GM12801 (cell line): ENCODE data around the gene MEP1B.

Experiments used
- CTCF ChIP-seq: IDR thresholded peaks from one replicate; pipeline ENCODE4 v1.5.1; 2011; ENCODE audit warnings: control low read depth; ENCODE audit not compliant: insufficient read length; ENCODE audit errors: extremely low read depth

MEP1B gene

GRCh38 chr18:32259553-32259952 lies 69.7 kb downstream of the MEP1B start:
- TF ChIP-seq CTCF = no peak

GRCh38 chr18:32261003-32261402 lies 71.2 kb downstream of the MEP1B start:
- no peak for TF ChIP-seq CTCF

- TF ChIP-seq CTCF = no peak
Observed at GRCh38 chr18:32262092-32262491, 72.3 kb downstream of the MEP1B start.

GRCh38 chr18:32264401-32264800 lies 74.6 kb downstream of the MEP1B start:
- TF ChIP-seq CTCF = no peak

- TF ChIP-seq CTCF = no peak
Observed at GRCh38 chr18:32267463-32267862, 77.6 kb downstream of the MEP1B start.
